Thymus (tissue), 11 donors: ENCODE results near the gene CST9. TPM values are rescaled to one million over a fixed set of nuclear protein-coding genes. Genes with fewer than 3 reads are reported as not detected.

Experiments used
- DNase-seq, 9 donors: peaks; one replicate each; pipeline ENCODE4 v3.0.0-alpha.2; 2013; ENCODE audit warnings: low spot score in 9 of 9, low read depth in 6 of 9, missing footprints in 1 of 9
- H3K27ac ChIP-seq, 2 donors: one replicate each; pipeline ENCODE4 v1.5.1; 2013; ENCODE audit warnings: control low read depth in 1 of 2, low read depth in 1 of 2, low read length in 1 of 2, mild to moderate bottlenecking in 1 of 2, moderate library complexity in 1 of 2
- H3K27me3 ChIP-seq, 2 donors: one replicate each; pipeline ENCODE4 v1.5.1; 2013; ENCODE audit warnings: low read length in 1 of 2; ENCODE audit not compliant: control insufficient read depth in 2 of 2, insufficient read depth in 1 of 2
- H3K36me3 ChIP-seq, 2 donors: one replicate each; pipeline ENCODE4 v1.5.1; 2013; ENCODE audit warnings: low read length in 1 of 2, mild to moderate bottlenecking in 1 of 2, moderate library complexity in 1 of 2; ENCODE audit not compliant: control insufficient read depth in 2 of 2, insufficient read depth in 2 of 2
- H3K4me1 ChIP-seq, 2 donors: one replicate each; pipeline ENCODE4 v1.5.1; 2013; ENCODE audit warnings: low read length in 2 of 2; ENCODE audit not compliant: control insufficient read depth in 2 of 2, insufficient read depth in 2 of 2
- H3K4me3 ChIP-seq, 2 donors: one replicate each; pipeline ENCODE4 v1.5.1; 2013; ENCODE audit warnings: low read length in 2 of 2, control low read depth in 1 of 2, mild to moderate bottlenecking in 1 of 2
- H3K9me3 ChIP-seq, 2 donors: one replicate each; pipeline ENCODE4 v1.5.1; 2013; ENCODE audit warnings: low read length in 1 of 2, mild to moderate bottlenecking in 1 of 2; ENCODE audit not compliant: control insufficient read depth in 2 of 2, insufficient read depth in 1 of 2
- WGBS: extraction: QIAGEN DNeasy Blood & Tissue Kit; methylation state at CpG from one replicate; pipeline ENCODE4 v1.1.7; 2013; 5-methylcytosine and 5-hydroxymethylcytosine counted together
- polyA plus RNA-seq: library from polyadenylated mRNA; stranded (reverse); fragments of 200-250 nt; gene quantifications from one replicate; pipeline ENCODE4 v1.2.3, GENCODE V29; 2013
- total RNA-seq: library from RNA; stranded (reverse); fragments of 120-200 nt; gene quantifications from one replicate; pipeline ENCODE4 v1.2.4, GENCODE V29; 2013
- donor health status: healthy.

Gene CST9
- total and polyA plus RNA-seq, 2 donors = 0.02 to 0.05 TPM

- Histone ChIP-seq H3K9me3 (no peaks in the 10 kb centered on the region), H3K27me3 (no peaks in the 10 kb centered on the region), H3K4me1 (peaks cover 0 to 3% of the 10 kb centered on the region in 2 donors), H3K27ac (no peak overlapping the region), H3K4me3 (no peak overlapping the region), H3K36me3 (no peaks in the 10 kb centered on the region)
- DNase-seq = no peak
- 93% methylated on average over 2 of the region's 2 CpGs for WGBS
Measured at GRCh38 chr20:23612396-23612795, 6.7 kb upstream of the CST9 start.

GRCh38 chr20:23609486-23610109 is 3.9 kb upstream of the CST9 start:
- 97% methylated on average over 5 of the region's 5 CpGs for WGBS

GRCh38 chr20:23608251-23608846 is 2.6 kb upstream of the CST9 start:
- no peaks in the 10 kb centered on the region for H3K9me3 ChIP-seq
- H3K27me3 ChIP-seq = no peaks in the 10 kb centered on the region
- DNase-seq = no peak
- H3K27ac ChIP-seq = peak overlapping the region in 1 of 2 donors; percentile 66
- no peaks in the 10 kb centered on the region for H3K36me3 ChIP-seq
- no peak overlapping the region for H3K4me3 ChIP-seq
- WGBS = 93% methylated on average over 18 of the region's 18 CpGs
- peaks cover 2 to 24% of the 10 kb centered on the region in 2 donors for H3K4me1 ChIP-seq

More at GRCh38 chr20:23609486-23610109, 3.9 kb upstream of the CST9 start:
- H3K27ac ChIP-seq = no peak overlapping the region
- no peak overlapping the region for H3K4me3 ChIP-seq
- H3K36me3 ChIP-seq = no peaks in the 10 kb centered on the region
- no peak for DNase-seq
- H3K27me3 ChIP-seq = no peaks in the 10 kb centered on the region
- H3K4me1 ChIP-seq = peaks cover 2 to 23% of the 10 kb centered on the region in 2 donors
- H3K9me3 ChIP-seq = no peaks in the 10 kb centered on the region

- no peak for DNase-seq
- H3K9me3 ChIP-seq = no peaks in the 10 kb centered on the region
- H3K27ac ChIP-seq = peak overlapping the region; percentile 53 to 66
- H3K27me3 ChIP-seq = no peaks in the 10 kb centered on the region
- no peaks in the 10 kb centered on the region for H3K36me3 ChIP-seq
- no peak overlapping the region for H3K4me3 ChIP-seq
- H3K4me1 ChIP-seq = peaks cover 2 to 31% of the 10 kb centered on the region in 2 donors
- WGBS = 96% methylated on average over 14 of the region's 14 CpGs
Measured at GRCh38 chr20:23607497-23608245, 2.0 kb upstream of the CST9 start.

GRCh38 chr20:23606652-23607049 is 934 bp upstream of the CST9 start:
- DNase-seq = peak; percentile 36 to 80 (median 63)
- Histone ChIP-seq H3K27ac (peak overlapping the region; percentile 48 to 54), H3K27me3 (no peaks in the 10 kb centered on the region), H3K4me3 (no peak overlapping the region), H3K4me1 (peaks cover 2 to 41% of the 10 kb centered on the region in 2 donors), H3K9me3 (no peaks in the 10 kb centered on the region), H3K36me3 (no peaks in the 10 kb centered on the region)
- WGBS = 12% methylated on average over 9 of the region's 9 CpGs

- 97% methylated on average over 1 of the region's 1 CpG for WGBS
- Histone ChIP-seq H3K27ac (no peak overlapping the region), H3K9me3 (peaks cover 0 to 3% of the 10 kb centered on the region in 2 donors), H3K27me3 (no peaks in the 10 kb centered on the region), H3K4me3 (no peak overlapping the region), H3K4me1 (peaks cover 2 to 51% of the 10 kb centered on the region in 2 donors), H3K36me3 (no peaks in the 10 kb centered on the region)
- DNase-seq = no peak
Measured at GRCh38 chr20:23604306-23604705, 1.4 kb downstream of the CST9 start.

- 93% methylated on average over 4 of the region's 4 CpGs for WGBS
- H3K36me3 ChIP-seq = no peaks in the 10 kb centered on the region
- no peak overlapping the region for H3K27ac ChIP-seq
- H3K27me3 ChIP-seq = no peaks in the 10 kb centered on the region
- H3K4me1 ChIP-seq = peaks cover 2 to 51% of the 10 kb centered on the region in 2 donors
- peaks cover 0 to 3% of the 10 kb centered on the region in 2 donors for H3K9me3 ChIP-seq
- no peak for DNase-seq
- H3K4me3 ChIP-seq = no peak overlapping the region
Measured at GRCh38 chr20:23603321-23603720, 2.4 kb downstream of the CST9 start.

GRCh38 chr20:23602699-23603098 is 3.0 kb downstream of the CST9 start:
- Histone ChIP-seq H3K4me1 (peaks cover 2 to 51% of the 10 kb centered on the region in 2 donors), H3K4me3 (no peak overlapping the region), H3K27ac (no peak overlapping the region), H3K27me3 (no peaks in the 10 kb centered on the region), H3K36me3 (no peaks in the 10 kb centered on the region), H3K9me3 (peaks cover 0 to 3% of the 10 kb centered on the region in 2 donors)
- DNase-seq = no peak
- WGBS = 85% methylated on average over 6 of the region's 6 CpGs

- Histone ChIP-seq H3K4me1 (peaks cover 2 to 46% of the 10 kb centered on the region in 2 donors), H3K27me3 (no peaks in the 10 kb centered on the region), H3K9me3 (peaks cover 0 to 3% of the 10 kb centered on the region in 2 donors), H3K36me3 (no peaks in the 10 kb centered on the region), H3K27ac (no peak overlapping the region), H3K4me3 (no peak overlapping the region)
- no peak for DNase-seq
- WGBS = 16% methylated on average over 2 of the region's 2 CpGs
Measured at GRCh38 chr20:23602241-23602640, 3.5 kb downstream of the CST9 start.
